Caco-2 (cell line): ENCODE results near the gene SLC25A26. TPM values are rescaled to one million over a fixed set of nuclear protein-coding genes. Genes with fewer than 3 reads are reported as not detected.

Experiments
- BruUV-seq: library from RNA; stranded (reverse); fragments of 400-500 nt; replicated peaks from 2 replicates; lab custom pipeline; 2021; lab: Mats Ljungman, UMichigan
- CTCF ChIA-PET: fragments of 300-600 bp; sonication (Branson Sonifier 250); formaldehyde crosslinking; loops from one replicate; lab custom pipeline; 2022; ENCODE audit warnings: antibody characterized with exemption; lab: Charles Lee
- POLR2A ChIA-PET: fragments of 300-600 bp; sonication (Branson Sonifier 250); formaldehyde crosslinking; loops from one replicate; lab custom pipeline; 2022; ENCODE audit warnings: antibody characterized with exemption; lab: Charles Lee
- DNase-seq, 2 experiments: peaks; one replicate each; pipeline versions ENCODE4 v3.0.0 to v3.0.0-alpha.2; 2020 to 2022
- H3K27me3 ChIP-seq: replicated peaks from 2 replicates; pipeline ENCODE4 v1.6.0; 2011; ENCODE audit warnings: low read length; ENCODE audit not compliant: control insufficient read depth, insufficient read depth
- H3K36me3 ChIP-seq: 2 replicates; pipeline ENCODE4 v1.5.1; 2011; ENCODE audit warnings: low read length; ENCODE audit not compliant: control insufficient read depth, insufficient read depth
- H3K4me1 ChIP-seq: fragments of 250-450 bp; sonication (Bioruptor Pico); 2 replicates; pipeline ENCODE4 v1.5.1; 2020; ENCODE audit warnings: mild to moderate bottlenecking
- H3K4me3 ChIP-seq: 2 replicates; pipeline ENCODE4 v1.5.1; 2011; ENCODE audit warnings: low read depth, mild to moderate bottlenecking, control low read depth, low read length
- H3K9me3 ChIP-seq: fragments of 250-450 bp; sonication (Bioruptor Pico); 2 replicates; pipeline ENCODE4 v1.5.1; 2020; ENCODE audit warnings: mild to moderate bottlenecking, moderate library complexity
- H3K27ac Mint-ChIP-seq: one replicate; pipeline ENCODE4 v1.8.0; 2022; ENCODE audit warnings: mixed read lengths; ENCODE audit not compliant: unreplicated experiment
- H3K27me3 Mint-ChIP-seq: one replicate; pipeline ENCODE4 v1.8.0; 2022; ENCODE audit warnings: mixed read lengths; ENCODE audit not compliant: insufficient read depth, unreplicated experiment
- H3K36me3 Mint-ChIP-seq: one replicate; pipeline ENCODE4 v1.8.0; 2022; ENCODE audit warnings: mild to moderate bottlenecking, mixed read lengths; ENCODE audit not compliant: insufficient read depth, unreplicated experiment
- H3K4me1 Mint-ChIP-seq: one replicate; pipeline ENCODE4 v1.8.0; 2022; ENCODE audit warnings: low read depth, mixed read lengths; ENCODE audit not compliant: unreplicated experiment
- H3K4me3 Mint-ChIP-seq: one replicate; pipeline ENCODE4 v1.8.0; 2022; ENCODE audit warnings: mild to moderate bottlenecking, moderate library complexity, mixed read lengths; ENCODE audit not compliant: unreplicated experiment
- H3K9me3 Mint-ChIP-seq: one replicate; pipeline ENCODE4 v1.8.0; 2022; ENCODE audit warnings: mixed read lengths; ENCODE audit not compliant: unreplicated experiment
- CTCF ChIP-seq, 2 experiments: fragments of 200-600 bp in 1 of 2; IDR thresholded peaks; 1 replicate in 1 of 2; 2 replicates in 1 of 2; pipeline versions ENCODE4 v1.5.1 to v1.8.0; 2011 to 2022; ENCODE audit warnings: antibody characterized with exemption in 1 of 2, control low read depth in 1 of 2, inconsistent platforms in 1 of 2, low read depth in 1 of 2, low read length in 1 of 2, mild to moderate bottlenecking in 1 of 2, moderate library complexity in 1 of 2; ENCODE audit not compliant: insufficient read depth in 1 of 2, severe bottlenecking in 1 of 2, unreplicated experiment in 1 of 2
- intact Hi-C: fragments of 100-400 bp; cut with micrococcal nuclease; formaldehyde crosslinking; loops from one replicate; pipeline ENCODE4 v1.10.0; 2022; ENCODE audit not compliant: unreplicated experiment
- total RNA-seq: library from RNA; stranded (reverse); gene quantifications from 2 replicates; pipeline ENCODE4 v1.2.3, GENCODE V29; 2022

Gene SLC25A26
- total RNA-seq, 1 experiment from 2014 or later: 25.4 TPM

DNA sequence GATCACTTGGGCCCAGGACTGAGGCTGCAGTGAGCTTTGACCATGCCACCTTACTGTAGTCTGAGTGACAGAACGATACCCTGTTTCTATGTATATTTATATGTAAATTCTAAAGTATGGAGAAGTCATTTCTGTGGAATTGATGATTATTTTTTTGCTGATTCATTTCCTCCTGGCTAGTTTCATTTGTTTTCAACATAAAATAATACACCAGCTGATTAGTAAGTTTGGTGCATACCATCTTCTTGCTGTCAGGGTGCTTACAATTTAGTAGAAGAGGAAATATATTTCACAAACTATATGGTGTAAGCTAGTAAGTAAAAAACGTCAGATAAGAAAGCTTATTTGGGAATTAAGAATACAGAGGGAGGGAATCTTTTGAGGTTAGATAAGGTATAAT is 36.0 kb downstream of the SLC25A26 start:
- no peaks in the 10 kb centered on the region for H3K4me1 Mint-ChIP-seq
- H3K36me3 ChIP-seq: no peaks in the 10 kb centered on the region; the same call in 1 of the 2 replicates
- BruUV-seq: no TSS peak
- no peak overlapping the region for H3K4me3 Mint-ChIP-seq
- TF ChIP-seq CTCF (IDR thresholded peaks at IDR 0.05; ENCODE audit: insufficient read depth in 1 of 2, low read depth in 1 of 2, low read length in 1 of 2, severe bottlenecking in 1 of 2, unreplicated experiment in 1 of 2): no peak
- H3K4me3 ChIP-seq: no peak overlapping the region
- H3K4me1 ChIP-seq: no peaks in the 10 kb centered on the region
- H3K27me3 Mint-ChIP-seq: no peaks in the 10 kb centered on the region
- no peaks in the 10 kb centered on the region for H3K9me3 ChIP-seq
- ChIA-PET POLR2A (no interaction called here), CTCF (no interaction called here)
- DNase-seq: no peak
- no peaks in the 10 kb centered on the region for H3K27me3 ChIP-seq
- H3K9me3 Mint-ChIP-seq: no peaks in the 10 kb centered on the region
- H3K27ac Mint-ChIP-seq: no peak overlapping the region
- H3K36me3 Mint-ChIP-seq: no peaks in the 10 kb centered on the region
- intact Hi-C loops: no loop called here

DNA sequence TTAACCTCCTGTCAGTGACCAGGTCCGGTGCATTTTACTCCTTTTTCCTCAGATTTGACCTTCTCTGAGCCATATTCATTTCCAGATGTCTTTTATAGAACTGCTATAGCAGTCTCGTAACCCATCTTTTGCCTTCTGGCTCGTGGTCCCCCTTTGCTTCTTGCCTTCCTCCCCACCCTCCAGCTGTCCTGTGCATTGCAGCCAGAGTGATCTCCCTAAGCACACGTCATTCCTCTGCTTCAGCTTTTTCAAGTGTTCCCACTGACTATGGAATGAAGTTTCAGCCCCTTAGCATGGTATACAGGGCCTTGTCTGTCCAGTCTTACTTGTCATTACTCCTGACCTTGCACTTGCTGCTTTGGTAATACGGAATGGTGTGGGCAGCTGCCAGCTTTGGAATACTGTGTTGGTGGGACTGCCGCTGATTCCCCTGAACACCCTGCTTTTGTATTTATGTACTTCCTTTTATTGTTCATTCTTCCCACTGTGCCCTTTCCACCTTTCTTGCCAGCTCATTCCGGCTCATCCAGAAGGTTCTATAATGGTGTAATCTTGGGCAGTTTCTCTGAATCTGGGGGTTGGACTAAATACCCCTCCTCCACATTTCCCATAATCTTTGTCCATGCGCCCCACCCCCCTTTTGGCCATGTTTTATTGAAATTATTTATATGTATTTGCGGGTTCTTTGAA is 38.9 kb downstream of the SLC25A26 start:
- no TSS peak for BruUV-seq
- Mint-ChIP-seq H3K27ac (no peak overlapping the region), H3K4me3 (no peak overlapping the region), H3K36me3 (no peaks in the 10 kb centered on the region), H3K4me1 (no peaks in the 10 kb centered on the region), H3K9me3 (no peaks in the 10 kb centered on the region), H3K27me3 (no peaks in the 10 kb centered on the region)
- intact Hi-C loops: no loop called here
- H3K4me3 ChIP-seq: no peak overlapping the region
- CTCF ChIA-PET: no interaction called here
- POLR2A ChIA-PET: no interaction called here
- no peaks in the 10 kb centered on the region for H3K27me3 ChIP-seq
- H3K36me3 ChIP-seq: no peaks in the 10 kb centered on the region
- no peak for DNase-seq
- H3K4me1 ChIP-seq: no peaks in the 10 kb centered on the region
- no peak for TF ChIP-seq CTCF (IDR thresholded peaks at IDR 0.05; ENCODE audit: insufficient read depth in 1 of 2, low read depth in 1 of 2, low read length in 1 of 2, severe bottlenecking in 1 of 2, unreplicated experiment in 1 of 2)
- no peaks in the 10 kb centered on the region for H3K9me3 ChIP-seq

DNA sequence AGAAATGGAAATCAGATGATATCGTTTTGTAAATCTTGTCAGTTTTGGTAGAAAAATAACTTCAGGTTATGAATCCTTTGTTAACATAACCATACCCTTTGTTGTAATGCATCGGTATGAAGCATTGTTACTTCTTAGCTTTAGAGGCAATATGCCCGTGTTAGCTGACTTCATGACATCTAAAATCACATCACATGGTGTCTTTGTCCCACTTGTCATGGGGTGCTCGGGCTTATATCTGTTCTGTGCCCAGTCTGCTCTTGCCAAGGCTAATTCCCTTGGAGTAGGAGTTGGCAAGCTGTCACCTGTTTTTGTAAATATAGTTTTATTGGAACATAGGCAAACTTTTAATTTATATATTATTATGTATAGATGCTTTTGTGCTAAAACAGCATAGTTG is 39.6 kb downstream of the SLC25A26 start:
- no peak for DNase-seq
- no peaks in the 10 kb centered on the region for H3K4me1 ChIP-seq
- no peak for TF ChIP-seq CTCF (IDR thresholded peaks at IDR 0.05; ENCODE audit: insufficient read depth in 1 of 2, low read depth in 1 of 2, low read length in 1 of 2, severe bottlenecking in 1 of 2, unreplicated experiment in 1 of 2)
- no peak overlapping the region for H3K4me3 Mint-ChIP-seq
- no peak overlapping the region for H3K27ac Mint-ChIP-seq
- H3K27me3 Mint-ChIP-seq: no peaks in the 10 kb centered on the region
- no peaks in the 10 kb centered on the region for H3K4me1 Mint-ChIP-seq
- no peaks in the 10 kb centered on the region for H3K9me3 Mint-ChIP-seq
- no peaks in the 10 kb centered on the region for H3K36me3 ChIP-seq
- H3K9me3 ChIP-seq: no peaks in the 10 kb centered on the region
- POLR2A ChIA-PET: no interaction called here
- H3K27me3 ChIP-seq: no peaks in the 10 kb centered on the region
- CTCF ChIA-PET: no interaction called here
- no peak overlapping the region for H3K4me3 ChIP-seq
- no TSS peak for BruUV-seq
- intact Hi-C loops: no loop called here
- no peaks in the 10 kb centered on the region for H3K36me3 Mint-ChIP-seq
